Activated T-helper 2 cell treated with anti-CD3 and anti-CD28 coated beads, Interferon-gamma antibody, Interleukin-2, Interleukin-4, amounts not matched to agents 10 μg/mL and 5 μg/mL and 100 μg/mL, durations not matched to agents 14 hours and 24 hours and 36 hours (primary cell): ENCODE measurements around the gene RBMX2. TPM values are rescaled to one million over a fixed set of nuclear protein-coding genes. Genes with fewer than 3 reads are reported as not detected.
"Not testable (repeated sequence)": the region's sequence is repeated elsewhere in the genome, so short reads cannot be mapped to it uniquely, and the experiment has no call there.

ENCODE experiments used
- DNase-seq: peaks from one replicate; pipeline ENCODE4 v3.0.0; 2021; ENCODE audit warnings: low spot score
- H3K27ac Mint-ChIP-seq: one replicate; pipeline ENCODE4 v1.8.0; 2021; ENCODE audit warnings: mixed read lengths
- H3K27me3 Mint-ChIP-seq: one replicate; pipeline ENCODE4 v1.8.0; 2021; ENCODE audit warnings: low read depth, mixed read lengths
- H3K36me3 Mint-ChIP-seq: one replicate; pipeline ENCODE4 v1.8.0; 2021; ENCODE audit warnings: low read depth, mixed read lengths
- H3K4me1 Mint-ChIP-seq: one replicate; pipeline ENCODE4 v1.8.0; 2021; ENCODE audit warnings: low read depth, mixed read lengths
- H3K4me3 Mint-ChIP-seq: one replicate; pipeline ENCODE4 v1.8.0; 2021; ENCODE audit warnings: low read depth, mild to moderate bottlenecking, moderate library complexity, mixed read lengths
- H3K9me3 Mint-ChIP-seq: one replicate; pipeline ENCODE4 v1.8.0; 2021; ENCODE audit warnings: mixed read lengths
- intact Hi-C: fragments of 100-400 bp; cut with micrococcal nuclease; formaldehyde crosslinking; loops from one replicate; pipeline ENCODE4 v1.15.1; 2023
- total RNA-seq: library from RNA; stranded (reverse); gene quantifications from 2 replicates; pipeline ENCODE4 v1.2.3, GENCODE V29; 2022

The RBMX2 gene
- total RNA-seq, 1 donor from 2014 or later, result 23.8 TPM

GRCh38 chrX:130416785-130417184 is 15.0 kb downstream of the RBMX2 start:
- H3K36me3 Mint-ChIP-seq, result peaks cover 19% of the 10 kb centered on the region
- no peak overlapping the region for H3K27ac Mint-ChIP-seq
- DNase-seq, result no peak
- H3K27me3 Mint-ChIP-seq, result no peaks in the 10 kb centered on the region
- H3K4me3 Mint-ChIP-seq, result no peak overlapping the region
- H3K9me3 Mint-ChIP-seq, result no peaks in the 10 kb centered on the region
- H3K4me1 Mint-ChIP-seq, result no peaks in the 10 kb centered on the region
- intact Hi-C loops, result no loop called here

GRCh38 chrX:130418066-130418465 is 16.3 kb downstream of the RBMX2 start:
- no peaks in the 10 kb centered on the region for H3K27me3 Mint-ChIP-seq
- H3K36me3 Mint-ChIP-seq, result peaks cover 12% of the 10 kb centered on the region
- intact Hi-C loops, result no loop called here
- H3K27ac Mint-ChIP-seq, result no peak overlapping the region
- H3K9me3 Mint-ChIP-seq, result no peaks in the 10 kb centered on the region
- H3K4me3 Mint-ChIP-seq, result no peak overlapping the region
- H3K4me1 Mint-ChIP-seq, result no peaks in the 10 kb centered on the region
- no peak for DNase-seq

- intact Hi-C loops, result no loop called here
- no peak for DNase-seq
- Mint-ChIP-seq H3K27ac (no peak overlapping the region), H3K27me3 (peaks cover 3% of the 10 kb centered on the region), H3K4me3 (no peak overlapping the region), H3K36me3 (peaks cover 12% of the 10 kb centered on the region), H3K4me1 (no peaks in the 10 kb centered on the region), H3K9me3 (no peaks in the 10 kb centered on the region)
Measured at GRCh38 chrX:130418740-130419139, 17.0 kb downstream of the RBMX2 start.

GRCh38 chrX:130419263-130419662 is 17.5 kb downstream of the RBMX2 start:
- no peak for DNase-seq
- no peak overlapping the region for H3K4me3 Mint-ChIP-seq
- no peaks in the 10 kb centered on the region for H3K9me3 Mint-ChIP-seq
- H3K27ac Mint-ChIP-seq, result no peak overlapping the region
- no peaks in the 10 kb centered on the region for H3K4me1 Mint-ChIP-seq
- peaks cover 7% of the 10 kb centered on the region for H3K36me3 Mint-ChIP-seq
- intact Hi-C loops, result no loop called here
- peaks cover 3% of the 10 kb centered on the region for H3K27me3 Mint-ChIP-seq

- no peak for DNase-seq
- H3K9me3 Mint-ChIP-seq, result no peaks in the 10 kb centered on the region
- no peaks in the 10 kb centered on the region for H3K4me1 Mint-ChIP-seq
- intact Hi-C loops, result no loop called here
- H3K27me3 Mint-ChIP-seq, result peaks cover 3% of the 10 kb centered on the region
- H3K36me3 Mint-ChIP-seq, result no peaks in the 10 kb centered on the region
- H3K4me3 Mint-ChIP-seq, result no peak overlapping the region
- no peak overlapping the region for H3K27ac Mint-ChIP-seq
Measured at GRCh38 chrX:130426531-130426930, 24.7 kb downstream of the RBMX2 start.

GRCh38 chrX:130429236-130429635 is 27.4 kb downstream of the RBMX2 start:
- H3K27ac Mint-ChIP-seq, H3K4me1 Mint-ChIP-seq, H3K9me3 Mint-ChIP-seq, H3K4me3 Mint-ChIP-seq, intact Hi-C loops, DNase-seq, H3K27me3 Mint-ChIP-seq, H3K36me3 Mint-ChIP-seq: not testable (repeated sequence)

- H3K4me3 Mint-ChIP-seq, result no peak overlapping the region
- no peaks in the 10 kb centered on the region for H3K27me3 Mint-ChIP-seq
- H3K27ac Mint-ChIP-seq, result no peak overlapping the region
- no peak for DNase-seq
- no peaks in the 10 kb centered on the region for H3K36me3 Mint-ChIP-seq
- intact Hi-C loops, result no loop called here
- no peaks in the 10 kb centered on the region for H3K4me1 Mint-ChIP-seq
- no peaks in the 10 kb centered on the region for H3K9me3 Mint-ChIP-seq
Measured at GRCh38 chrX:130435937-130436336, 34.1 kb downstream of the RBMX2 start.

GRCh38 chrX:130437996-130438395 is 36.2 kb downstream of the RBMX2 start:
- H3K4me3 Mint-ChIP-seq, H3K27me3 Mint-ChIP-seq, H3K4me1 Mint-ChIP-seq, intact Hi-C loops, H3K36me3 Mint-ChIP-seq, H3K27ac Mint-ChIP-seq, DNase-seq, H3K9me3 Mint-ChIP-seq: not testable (repeated sequence)

GRCh38 chrX:130443875-130444274 is 42.1 kb downstream of the RBMX2 start:
- no peaks in the 10 kb centered on the region for H3K9me3 Mint-ChIP-seq
- H3K36me3 Mint-ChIP-seq, result no peaks in the 10 kb centered on the region
- no peak overlapping the region for H3K27ac Mint-ChIP-seq
- no peak overlapping the region for H3K4me3 Mint-ChIP-seq
- intact Hi-C loops, result no loop called here
- no peak for DNase-seq
- H3K4me1 Mint-ChIP-seq, result no peaks in the 10 kb centered on the region
- no peaks in the 10 kb centered on the region for H3K27me3 Mint-ChIP-seq

GRCh38 chrX:130444641-130445336 is 43.0 kb downstream of the RBMX2 start:
- no peaks in the 10 kb centered on the region for H3K27me3 Mint-ChIP-seq

GRCh38 chrX:130446974-130447373 is 45.2 kb downstream of the RBMX2 start:
- Mint-ChIP-seq H3K4me3 (no peak overlapping the region), H3K27ac (no peak overlapping the region), H3K27me3 (no peaks in the 10 kb centered on the region), H3K9me3 (no peaks in the 10 kb centered on the region), H3K36me3 (no peaks in the 10 kb centered on the region), H3K4me1 (no peaks in the 10 kb centered on the region)
- no peak for DNase-seq
- intact Hi-C loops, result no loop called here

More at GRCh38 chrX:130444641-130445336, 43.0 kb downstream of the RBMX2 start:
- no peak overlapping the region for H3K4me3 Mint-ChIP-seq
- H3K9me3 Mint-ChIP-seq, result no peaks in the 10 kb centered on the region
- no peak overlapping the region for H3K27ac Mint-ChIP-seq
- H3K36me3 Mint-ChIP-seq, result no peaks in the 10 kb centered on the region
- DNase-seq, result no peak
- intact Hi-C loops, result no loop called here
- H3K4me1 Mint-ChIP-seq, result no peaks in the 10 kb centered on the region
